ENCODE measurements around the gene BRINP2.

Gene BRINP2, protein sequence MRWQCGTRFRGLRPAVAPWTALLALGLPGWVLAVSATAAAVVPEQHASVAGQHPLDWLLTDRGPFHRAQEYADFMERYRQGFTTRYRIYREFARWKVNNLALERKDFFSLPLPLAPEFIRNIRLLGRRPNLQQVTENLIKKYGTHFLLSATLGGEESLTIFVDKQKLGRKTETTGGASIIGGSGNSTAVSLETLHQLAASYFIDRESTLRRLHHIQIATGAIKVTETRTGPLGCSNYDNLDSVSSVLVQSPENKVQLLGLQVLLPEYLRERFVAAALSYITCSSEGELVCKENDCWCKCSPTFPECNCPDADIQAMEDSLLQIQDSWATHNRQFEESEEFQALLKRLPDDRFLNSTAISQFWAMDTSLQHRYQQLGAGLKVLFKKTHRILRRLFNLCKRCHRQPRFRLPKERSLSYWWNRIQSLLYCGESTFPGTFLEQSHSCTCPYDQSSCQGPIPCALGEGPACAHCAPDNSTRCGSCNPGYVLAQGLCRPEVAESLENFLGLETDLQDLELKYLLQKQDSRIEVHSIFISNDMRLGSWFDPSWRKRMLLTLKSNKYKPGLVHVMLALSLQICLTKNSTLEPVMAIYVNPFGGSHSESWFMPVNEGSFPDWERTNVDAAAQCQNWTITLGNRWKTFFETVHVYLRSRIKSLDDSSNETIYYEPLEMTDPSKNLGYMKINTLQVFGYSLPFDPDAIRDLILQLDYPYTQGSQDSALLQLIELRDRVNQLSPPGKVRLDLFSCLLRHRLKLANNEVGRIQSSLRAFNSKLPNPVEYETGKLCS

DNA sequence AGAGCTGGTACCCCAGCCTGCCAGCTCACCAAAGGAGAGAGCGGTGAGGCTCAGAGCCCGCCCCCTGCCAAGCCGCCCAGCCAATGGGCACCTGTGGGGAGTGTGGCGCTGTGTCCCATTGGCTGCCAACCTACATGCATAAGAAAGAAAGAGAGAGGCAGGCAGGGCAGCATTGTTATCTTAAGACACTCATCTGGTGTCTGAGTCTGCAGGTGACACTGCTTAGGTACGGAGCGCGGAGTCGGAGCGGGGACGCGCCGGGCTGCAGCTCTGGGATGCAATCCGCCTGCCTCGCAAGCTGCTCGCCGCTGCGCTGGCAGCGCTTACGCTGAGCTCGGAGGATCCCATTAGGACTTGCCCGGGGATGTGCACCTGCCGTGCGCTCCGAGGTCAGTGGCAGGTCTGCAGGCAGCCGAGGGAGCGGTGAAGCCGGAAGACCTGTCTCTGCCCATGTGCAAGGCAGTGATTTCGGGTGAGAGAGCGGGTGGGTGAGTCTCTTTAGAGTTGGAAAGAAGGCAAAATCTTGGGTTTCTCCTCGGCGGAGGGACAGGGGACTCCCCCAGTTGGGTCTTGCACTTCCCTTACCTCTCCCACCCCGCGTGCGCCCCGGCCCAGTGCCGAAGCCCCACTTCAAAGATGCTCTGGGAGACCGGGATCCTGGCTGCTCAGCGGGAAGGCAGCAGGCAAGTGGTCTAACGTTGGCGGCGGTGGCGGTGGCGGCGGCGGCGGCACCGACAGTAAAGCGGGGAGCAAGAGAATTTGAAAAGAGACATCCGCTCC lies at the start of gene BRINP2:
Gene BRINP2 (plus strand): TSS at position 203 of the 780 bp plus-strand sequence. CDS start 58,919 bp downstream, outside the sequence.
- FAIRE-seq, result no peak

DNA sequence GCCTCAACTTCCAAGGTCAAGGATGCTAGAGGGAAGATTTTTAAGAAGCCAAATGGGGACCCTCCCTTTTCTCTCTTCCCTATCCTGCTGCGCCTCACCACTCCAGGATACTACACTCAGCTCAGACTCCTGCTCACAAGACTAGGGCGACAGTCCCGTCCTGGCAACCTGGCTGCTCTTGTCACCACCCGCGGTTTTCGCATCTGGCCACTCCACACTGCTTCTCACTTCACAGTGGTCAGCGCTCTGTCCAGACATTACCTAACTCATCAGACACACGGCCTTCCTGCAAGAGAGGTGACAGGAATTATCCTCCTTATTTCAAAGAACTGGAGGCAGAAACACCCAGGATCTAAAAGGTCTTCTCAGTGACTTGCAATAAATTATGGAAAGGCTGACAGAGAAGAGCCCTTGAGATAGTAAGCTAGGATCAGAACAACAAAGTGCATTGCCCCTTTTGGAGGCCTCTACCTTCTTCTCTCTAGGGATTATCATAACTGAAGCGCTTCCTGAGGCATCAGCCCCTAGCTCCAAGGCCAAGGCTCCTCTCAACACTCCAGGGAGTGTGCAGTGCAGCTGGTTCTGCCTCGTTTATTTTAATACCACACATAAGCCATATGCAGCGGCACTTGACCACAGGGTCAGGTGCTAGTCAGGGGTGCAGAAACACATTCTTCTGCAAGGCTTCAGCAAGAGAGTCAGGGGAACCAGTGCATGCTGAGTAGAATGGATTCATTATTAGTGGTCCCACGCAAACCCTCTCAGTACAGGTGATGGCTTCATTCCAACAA lies 48.1 kb upstream of the BRINP2 start:
- no peak for FAIRE-seq

DNA sequence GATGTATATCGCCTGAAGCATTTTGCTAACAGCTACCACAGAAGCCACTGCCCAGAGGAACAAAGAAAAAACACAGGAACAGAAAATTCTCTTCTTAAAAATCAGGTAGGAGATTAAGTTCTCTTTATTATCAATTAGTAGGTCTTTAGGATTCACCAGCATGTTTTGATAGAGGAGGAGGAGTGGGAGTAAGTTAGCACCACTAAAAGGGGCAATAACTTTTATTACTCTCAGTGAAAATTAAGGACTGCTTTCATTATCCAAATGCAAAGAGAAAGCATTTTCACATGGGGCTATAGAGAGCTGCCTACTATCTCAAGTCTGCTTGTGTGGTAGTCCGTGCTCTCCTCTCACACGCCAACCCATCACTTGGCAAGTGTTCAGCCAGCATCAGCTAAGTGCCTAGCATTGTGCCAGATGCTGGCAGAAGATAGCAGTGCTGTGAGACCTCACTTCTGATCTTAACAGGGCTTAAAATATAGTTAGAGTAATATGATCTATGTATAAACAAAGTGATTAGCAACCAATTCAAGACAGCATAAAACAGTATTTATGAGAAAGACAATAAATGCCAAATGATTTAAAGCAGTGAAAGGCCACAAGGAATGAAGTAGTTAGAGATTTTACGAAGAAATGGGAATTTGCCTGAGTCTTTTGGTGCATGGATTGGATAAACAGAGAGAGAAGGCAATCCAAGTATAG lies 46.0 kb upstream of the BRINP2 start:
- FAIRE-seq, result no peak

DNA sequence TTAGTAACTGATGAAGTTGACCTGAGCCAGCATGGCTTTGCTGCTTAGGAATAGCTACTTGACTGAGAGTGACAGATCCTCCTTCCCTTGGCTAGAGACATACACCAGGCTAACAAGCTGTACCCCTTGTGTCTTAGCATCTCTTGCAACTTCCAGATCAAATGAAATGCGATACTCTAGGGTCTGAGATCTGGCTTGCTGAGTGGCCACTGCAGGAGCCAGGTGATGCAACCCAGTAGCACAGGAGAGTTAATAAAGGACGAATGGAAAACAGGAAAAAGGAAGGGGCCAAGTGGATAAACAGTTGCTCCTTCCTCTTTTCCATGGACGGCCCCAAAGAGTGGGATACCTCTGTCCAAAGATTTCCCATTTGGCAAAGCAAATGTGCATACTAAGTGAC lies 44.5 kb upstream of the BRINP2 start:
- no peak for FAIRE-seq

DNA sequence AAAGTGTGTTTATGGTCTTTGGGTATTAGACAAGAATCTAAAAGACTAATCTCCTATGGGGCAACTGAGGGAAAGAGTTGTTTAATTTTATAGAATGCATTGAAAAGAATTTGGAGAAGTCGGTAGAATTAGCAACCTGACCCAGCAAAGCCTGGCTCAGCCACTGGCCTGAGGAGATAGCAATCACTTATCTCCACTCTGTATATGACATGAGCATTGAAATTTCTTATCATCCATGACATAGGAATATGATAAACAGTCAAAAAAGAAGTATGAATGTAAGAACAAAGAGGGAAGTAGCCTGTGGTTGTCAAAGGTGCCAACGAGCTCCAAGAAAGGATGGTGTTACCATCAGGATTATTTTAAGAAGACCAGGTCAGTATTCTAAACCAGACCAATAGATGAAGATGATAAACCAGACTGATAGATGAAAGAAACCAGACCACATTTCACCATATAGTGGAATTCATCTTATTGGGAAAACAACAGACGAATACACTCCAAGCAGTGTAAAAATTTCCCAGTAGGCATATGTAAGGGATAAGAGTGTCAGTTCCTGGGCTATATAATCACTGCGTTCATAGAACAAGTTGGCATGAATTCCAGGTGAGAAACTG lies 42.0 kb upstream of the BRINP2 start:
- FAIRE-seq, result no peak

DNA sequence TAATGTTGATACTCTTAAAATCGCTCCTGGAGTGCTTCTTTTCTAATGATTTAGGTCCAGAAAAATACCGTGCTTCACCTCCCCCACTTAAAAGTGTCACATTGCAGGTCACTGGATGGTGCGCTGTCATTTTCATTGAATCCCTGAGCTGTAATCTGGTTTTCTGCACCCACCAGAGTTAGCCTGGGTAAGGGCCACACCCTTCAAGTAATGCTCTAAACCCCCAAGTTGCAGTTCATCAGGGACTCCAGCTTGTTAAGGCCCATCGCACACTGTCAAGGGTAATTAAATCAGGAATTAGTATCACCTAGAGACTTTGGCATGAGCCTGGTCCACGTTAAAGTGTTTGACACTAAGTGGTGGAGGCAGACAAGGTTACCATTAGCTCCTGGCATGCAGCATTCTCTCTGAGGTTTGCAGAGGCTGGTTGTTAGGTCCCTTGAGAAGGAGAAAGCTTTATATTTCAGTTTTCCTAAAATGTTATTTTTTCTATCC lies 40.3 kb upstream of the BRINP2 start:
- FAIRE-seq, result no peak

DNA sequence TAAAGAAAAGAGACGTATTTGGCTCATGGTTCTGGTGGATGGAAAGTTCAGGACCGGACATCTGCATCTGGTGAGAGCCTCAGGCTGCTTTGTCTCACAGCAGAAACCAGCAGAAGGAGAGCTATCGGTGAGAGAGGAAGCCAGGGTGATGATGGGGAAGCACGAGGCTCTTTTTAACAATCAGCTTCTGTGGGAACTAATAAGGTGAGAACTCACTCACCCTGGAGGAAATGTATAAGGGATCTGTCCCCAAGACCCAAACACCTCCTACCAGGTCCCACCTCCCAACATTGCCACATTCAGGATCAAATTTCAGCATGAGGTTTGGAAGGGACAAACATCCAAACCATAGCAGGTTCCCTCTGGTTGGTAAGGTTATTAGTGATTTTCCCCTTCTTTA lies 39.0 kb upstream of the BRINP2 start:
- no peak for FAIRE-seq

DNA sequence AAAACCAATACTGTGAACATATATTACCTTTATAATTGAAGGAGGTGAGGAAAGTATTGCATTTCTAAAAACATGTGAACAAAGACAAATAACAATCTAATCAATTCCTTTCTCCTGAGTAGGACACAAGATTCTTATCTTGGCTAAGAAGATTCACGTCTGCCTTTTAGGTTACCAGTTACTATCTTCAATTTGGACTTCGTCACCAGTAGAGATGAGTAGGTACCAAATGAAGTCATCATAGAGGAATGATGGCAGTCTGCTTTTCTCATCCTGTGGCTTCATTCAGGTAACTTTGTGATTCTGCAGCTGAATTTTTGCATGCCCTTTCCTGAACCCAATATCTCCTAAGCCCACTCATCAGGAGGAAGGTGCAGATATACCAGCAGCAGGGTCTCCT lies 38.6 kb upstream of the BRINP2 start:
- no peak for FAIRE-seq

DNA sequence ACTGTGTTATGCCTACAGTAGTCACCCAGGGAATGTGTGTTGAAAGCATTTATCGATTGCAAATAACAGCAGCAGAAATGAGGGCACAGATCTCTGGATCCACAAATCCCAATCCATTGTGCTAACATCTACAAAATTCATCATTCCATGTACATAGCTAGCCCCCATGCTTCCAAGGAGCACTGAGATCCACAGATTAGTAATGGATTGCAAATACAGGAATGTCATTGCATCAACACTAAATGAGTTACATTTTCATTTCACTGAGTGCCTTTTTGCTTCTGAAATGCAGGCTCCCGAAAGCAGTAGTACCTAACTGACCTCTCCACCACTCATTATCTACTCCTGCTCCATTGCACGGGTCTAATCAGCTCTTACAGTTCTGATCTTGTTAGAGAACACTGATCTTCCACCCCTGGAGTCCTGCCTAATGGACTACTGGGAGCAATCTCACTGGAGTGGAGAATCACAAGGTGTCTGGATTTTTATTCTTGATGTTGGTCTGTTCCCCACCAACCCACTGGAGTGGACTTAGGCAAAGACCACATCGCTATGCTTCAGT lies 36.7 kb upstream of the BRINP2 start:
- FAIRE-seq, result no peak

DNA sequence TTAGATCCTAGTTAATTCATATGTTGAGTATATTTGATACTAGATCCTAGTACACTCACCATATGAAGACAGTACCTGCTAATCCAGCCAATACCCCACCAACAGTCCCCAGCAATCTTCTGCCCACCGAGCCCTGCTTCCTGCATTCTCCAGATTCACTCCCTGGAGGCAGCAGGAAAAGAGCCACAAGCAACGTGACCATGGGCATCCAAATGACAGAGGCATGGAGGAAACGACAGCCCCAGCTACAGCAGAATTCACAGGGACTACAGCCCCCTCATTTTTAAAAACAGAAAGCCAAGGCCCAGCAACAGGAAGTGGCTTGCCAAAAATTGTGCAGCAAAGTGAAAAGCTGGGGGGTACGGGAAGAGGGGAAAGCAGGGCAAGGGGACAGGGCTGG lies 35.5 kb upstream of the BRINP2 start:
- no peak for FAIRE-seq

DNA sequence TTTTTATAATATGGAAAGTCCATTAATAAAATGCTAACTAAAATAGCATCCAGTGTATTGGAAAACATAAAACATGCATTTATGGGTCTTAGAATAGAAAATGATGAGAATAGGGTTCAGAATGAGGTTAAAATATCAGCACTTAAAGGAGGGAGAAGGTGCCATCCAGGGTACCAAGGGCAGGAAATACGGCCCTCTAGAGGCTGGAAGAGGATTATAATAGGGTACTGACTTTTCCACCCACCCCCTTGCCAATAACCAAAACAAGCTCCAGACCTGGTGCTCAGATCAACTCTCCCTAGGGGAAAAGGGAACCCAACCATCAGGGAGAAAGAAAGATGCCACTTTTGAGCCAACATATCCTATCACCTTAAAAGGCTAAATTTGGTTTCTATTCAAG lies 32.9 kb upstream of the BRINP2 start:
- no peak for FAIRE-seq

DNA sequence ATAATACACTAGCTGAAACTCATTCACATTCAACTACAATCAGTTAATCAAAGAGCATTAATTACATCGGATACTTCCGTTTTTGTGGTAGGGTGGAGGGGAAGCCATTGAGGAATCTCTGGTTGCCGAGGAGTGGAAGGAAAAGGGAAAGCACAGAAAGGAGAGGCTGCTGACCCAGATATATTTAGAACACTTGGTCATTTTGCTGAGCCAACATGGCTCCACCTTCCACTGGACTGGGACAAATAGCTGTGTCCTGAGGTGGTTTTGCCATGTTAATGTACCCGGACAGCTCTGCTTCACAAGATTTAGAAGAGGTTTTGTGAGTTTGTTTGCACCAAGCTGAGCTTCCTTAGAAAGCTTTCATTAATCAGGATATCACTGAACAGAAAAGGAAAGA lies 32.4 kb upstream of the BRINP2 start:
- FAIRE-seq, result no peak

DNA sequence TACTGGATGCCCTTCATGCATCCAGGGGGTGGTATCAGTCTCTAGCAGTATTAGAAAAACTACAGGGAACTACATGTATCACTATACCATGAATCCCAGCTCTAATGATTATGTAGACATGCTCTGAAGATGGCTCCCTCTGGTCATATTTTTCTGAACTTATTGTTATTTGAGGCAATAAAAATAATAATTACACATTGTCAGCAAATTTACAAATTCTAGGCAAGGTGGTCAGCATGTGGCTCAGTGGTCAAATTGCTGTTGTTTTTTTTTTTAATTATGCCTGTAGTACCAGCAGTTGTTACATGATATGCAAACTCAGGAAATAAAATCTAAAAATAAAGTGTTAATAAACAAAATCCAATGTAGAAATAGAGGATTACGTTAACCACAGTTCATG lies 28.7 kb upstream of the BRINP2 start:
- FAIRE-seq, result no peak

DNA sequence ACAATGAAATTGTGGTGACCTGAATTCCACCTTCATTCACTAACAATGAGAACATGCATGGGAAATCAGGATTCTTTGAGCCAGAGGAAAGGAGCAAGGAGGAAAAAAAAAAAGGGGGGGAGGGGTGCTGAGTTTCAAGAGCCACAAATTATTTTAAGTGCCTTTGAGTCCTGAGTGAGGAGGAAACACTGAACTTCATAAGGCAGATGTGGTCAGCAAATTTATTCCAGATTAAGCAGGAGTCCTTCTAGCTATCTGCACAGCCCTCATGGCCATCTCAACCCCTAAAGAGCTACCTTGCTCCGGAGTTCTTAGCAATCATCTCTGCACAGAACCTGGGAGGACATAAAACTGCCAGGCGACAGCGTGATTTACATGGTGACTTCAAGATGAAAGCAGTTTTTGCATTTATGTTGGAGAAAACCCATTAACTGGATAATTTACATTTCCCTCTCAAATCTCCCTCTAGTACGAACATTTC lies 27.9 kb upstream of the BRINP2 start:
- no peak for FAIRE-seq

DNA sequence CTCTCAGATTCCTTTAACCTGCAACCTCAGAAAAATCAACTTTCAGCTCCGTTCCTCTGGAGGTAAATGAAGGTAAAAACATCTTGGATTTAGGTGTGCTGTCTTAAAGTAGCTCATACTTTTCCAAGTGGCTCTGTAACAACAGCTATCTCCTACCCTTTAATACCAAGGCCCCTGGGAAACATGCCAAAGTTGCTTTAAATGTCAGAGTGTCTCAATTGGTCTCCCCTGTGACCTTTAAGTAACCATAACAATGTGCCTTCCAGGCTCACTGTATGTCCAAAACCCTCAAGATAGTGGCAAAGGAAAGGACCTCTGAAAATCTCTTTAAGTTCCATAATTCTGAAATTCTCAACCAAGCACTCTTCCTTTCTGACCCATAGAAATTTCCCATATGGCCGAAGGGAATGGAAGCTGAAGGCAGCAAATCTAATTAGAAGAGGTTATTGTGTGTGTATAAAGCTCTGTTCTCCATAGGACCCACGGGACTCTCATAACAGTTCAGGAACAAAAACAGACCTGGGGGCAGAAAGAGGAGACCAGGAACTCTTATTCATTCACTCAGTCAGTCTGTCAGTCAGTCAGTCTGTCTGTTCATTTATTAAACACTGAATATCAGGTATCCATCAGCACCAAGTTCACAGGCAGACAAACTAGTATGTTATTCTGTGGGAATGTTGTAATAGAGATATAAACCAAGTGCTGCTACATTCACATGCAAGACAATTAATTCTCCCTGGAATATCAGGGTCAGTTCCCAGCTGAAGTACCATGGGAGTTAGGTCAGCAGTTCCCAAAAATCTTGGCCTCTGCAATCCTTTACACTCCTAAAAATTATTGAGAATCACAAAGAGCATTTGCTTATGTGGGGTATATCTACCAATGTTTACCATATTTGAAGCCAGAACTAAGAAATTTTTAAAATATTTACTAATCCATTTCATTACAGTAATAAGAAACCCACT lies 25.4 kb upstream of the BRINP2 start:
- no peak for FAIRE-seq

DNA sequence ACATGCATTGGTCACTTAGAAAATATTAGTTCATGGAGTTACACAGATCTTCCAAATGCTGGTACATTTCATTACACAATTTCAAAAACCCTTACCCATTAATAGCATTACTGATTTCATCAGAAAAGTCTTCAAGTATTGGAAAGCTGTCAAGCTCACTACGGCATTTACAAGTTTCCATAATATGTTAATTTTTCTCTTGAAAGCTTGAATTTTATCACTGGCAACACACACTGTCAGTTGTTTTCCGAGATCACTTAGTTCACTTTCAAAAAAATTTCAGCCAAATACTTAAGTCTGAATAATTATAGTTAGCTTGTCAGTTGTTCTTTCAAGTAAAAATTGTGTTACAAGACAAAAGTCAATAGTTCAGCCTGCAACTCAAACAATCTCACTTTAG lies 24.3 kb upstream of the BRINP2 start:
- FAIRE-seq, result no peak

DNA sequence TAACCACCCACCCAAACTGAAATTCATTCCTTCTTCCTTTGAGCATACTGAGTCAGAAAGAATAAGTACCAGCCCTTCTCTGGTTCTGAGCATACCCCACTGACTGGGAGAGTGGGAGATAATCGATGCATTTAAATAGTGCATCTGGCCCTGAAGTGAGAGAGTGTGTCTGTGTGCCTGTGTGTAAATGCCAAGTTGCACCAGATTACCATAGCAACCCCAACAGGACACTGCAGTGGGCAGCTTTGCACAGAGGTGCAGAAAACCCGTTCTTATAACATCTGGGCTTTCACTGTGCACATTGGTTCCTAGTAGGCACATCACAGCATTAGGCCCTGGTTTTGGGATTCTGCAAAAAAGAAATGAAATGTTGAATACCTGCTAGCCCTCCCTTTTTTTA lies 8.5 kb upstream of the BRINP2 start:
- no peak for FAIRE-seq

DNA sequence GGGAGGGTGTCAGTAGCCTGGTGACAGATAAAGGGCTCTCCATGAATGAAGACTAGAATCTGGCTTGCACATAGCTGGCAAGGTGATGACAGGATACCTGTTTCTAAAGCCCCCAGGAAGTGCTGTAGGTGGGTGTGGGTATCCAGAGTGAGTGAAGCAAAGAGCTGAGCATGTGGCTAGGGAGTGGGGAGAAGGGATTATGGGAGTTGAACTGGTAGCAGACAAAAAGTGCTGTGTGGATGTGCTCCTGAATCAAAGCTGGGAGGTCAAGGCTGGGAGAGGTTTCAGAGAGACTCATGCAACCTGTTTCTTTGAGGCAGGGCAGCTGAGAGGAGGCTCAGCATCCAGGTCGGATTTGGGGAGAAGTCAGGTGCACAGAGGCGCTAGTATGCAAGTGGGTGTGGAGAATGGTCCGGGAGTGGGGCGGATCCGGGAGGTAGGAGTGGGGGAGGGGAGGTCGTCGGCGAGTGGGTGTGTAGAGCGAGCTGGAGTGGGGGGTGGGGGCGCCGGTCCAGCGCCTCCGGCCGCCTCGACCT lies 6.8 kb upstream of the BRINP2 start:
- FAIRE-seq, result no peak

DNA sequence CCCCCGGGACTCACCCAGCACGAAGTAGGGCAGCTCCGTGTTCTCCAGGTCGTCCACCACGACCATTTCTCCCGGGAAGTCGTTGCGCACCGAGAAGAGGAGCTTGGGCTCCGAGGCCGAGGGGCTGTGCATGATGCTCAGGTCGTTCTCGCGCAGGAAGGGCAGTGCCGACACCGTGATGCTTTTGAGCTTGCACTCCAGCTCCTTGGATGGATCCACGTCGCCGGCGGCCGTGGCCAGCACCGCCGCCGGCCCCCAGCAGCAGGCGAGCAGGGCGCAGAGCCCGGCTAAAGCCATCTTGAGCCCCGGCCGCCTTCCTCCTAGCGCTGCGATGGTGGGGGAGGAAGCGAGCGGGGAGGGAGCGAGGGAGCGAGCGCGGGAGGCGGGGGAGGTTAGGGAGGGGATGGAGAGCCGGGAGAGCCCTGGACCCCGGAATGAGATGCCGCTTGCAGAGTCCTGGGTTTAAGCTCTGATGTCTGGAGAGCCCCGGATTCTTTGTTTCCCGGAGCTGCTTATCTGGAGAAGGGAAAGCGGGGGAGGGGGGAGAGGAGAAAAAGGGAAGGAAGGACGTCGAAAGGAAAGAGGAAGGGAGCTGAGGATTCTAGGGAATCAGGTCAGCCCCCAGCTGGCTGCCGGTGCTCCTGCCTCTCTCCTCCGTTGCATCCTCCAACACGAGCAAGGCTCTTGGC lies 6.2 kb upstream of the BRINP2 start, which contains the start of gene ASTN1:
Gene ASTN1 (minus strand): TSS at position 333 of the 689 bp plus-strand sequence. CDS start 36 bp downstream, at position 297.
- FAIRE-seq, result no peak
